ENCODE results near the gene TRIM63.
A peak's percentile ranks its signal among the peaks of the same experiment; 100 is the strongest.

TRIM63 gene

GRCh38 chr1:26019641-26020315, 47.7 kb downstream of the TRIM63 start:
- DNase-seq, result no peak

- no peak for DNase-seq
Observed at GRCh38 chr1:26017606-26018005, 49.8 kb downstream of the TRIM63 start.

DNA sequence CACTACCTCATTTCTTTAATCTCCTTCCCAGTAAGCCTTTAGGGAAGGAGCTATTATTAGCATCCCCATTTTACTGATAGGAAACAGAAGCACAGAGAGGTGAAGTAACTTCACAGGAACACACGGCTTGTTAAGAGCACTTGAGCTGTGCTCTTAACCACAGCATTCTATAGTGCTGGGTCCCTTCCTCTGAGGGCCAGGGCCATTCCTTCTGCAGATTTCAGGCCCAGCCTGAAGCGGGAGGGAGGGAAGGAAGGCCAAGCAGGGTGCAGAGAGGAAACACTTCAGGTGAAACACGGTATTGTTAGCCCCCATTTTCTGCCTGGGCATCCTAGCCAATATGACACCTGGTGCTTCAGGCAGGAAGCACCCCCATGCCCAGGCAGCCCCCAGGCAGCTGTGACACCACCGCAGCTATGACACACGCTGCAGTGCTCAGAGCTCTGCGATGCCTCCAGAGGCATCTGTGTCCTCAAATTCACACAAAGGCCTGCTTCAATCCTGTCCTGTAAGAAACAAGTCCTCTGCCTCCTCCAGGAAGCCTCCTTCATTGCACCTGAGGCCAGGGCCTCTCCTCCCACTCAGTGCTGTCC, 50.4 kb downstream of the TRIM63 start:
- DNase-seq, result peak in 2 of 56 donors; percentile 15 to 39

DNA sequence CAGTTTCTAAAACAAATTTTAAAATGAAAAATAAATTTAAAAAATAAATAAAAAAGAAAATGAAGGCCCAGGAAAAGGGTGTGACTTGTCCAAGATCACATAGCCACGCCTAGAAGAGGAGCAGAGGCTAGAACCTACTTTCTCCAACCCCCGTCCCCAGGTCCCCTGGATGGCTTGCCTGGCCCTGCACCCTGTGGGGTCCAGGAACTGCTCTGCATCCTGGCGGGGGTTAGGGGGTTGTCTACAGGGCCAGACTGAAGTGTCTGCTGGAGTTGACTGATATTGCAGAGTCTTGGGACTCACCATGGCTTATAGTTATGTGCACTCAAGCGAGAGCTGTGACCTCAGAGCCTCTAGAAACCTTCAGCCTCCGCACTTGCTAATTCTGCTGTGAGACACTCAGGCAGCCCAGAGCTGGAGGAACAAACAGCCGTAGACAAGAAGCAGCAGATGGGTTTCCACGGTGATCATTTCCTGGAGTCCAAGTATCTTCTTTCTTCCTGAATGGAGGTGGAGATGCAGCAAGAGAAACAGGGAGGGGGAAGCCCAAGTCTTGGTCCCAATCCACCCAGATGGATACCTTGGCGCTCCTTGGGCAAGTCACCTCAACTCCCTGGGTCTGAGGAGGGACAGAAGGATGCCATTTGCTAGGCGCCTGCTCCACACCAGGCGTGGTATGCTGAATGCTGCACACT, 51.0 kb downstream of the TRIM63 start:
- peak in 26 of 56 donors; percentile 6 to 73 (median 36) for DNase-seq

GRCh38 chr1:26015358-26015757, 52.1 kb downstream of the TRIM63 start:
- DNase-seq, result no peak

GRCh38 chr1:26014179-26014578, 53.3 kb downstream of the TRIM63 start:
- no peak for DNase-seq

DNA sequence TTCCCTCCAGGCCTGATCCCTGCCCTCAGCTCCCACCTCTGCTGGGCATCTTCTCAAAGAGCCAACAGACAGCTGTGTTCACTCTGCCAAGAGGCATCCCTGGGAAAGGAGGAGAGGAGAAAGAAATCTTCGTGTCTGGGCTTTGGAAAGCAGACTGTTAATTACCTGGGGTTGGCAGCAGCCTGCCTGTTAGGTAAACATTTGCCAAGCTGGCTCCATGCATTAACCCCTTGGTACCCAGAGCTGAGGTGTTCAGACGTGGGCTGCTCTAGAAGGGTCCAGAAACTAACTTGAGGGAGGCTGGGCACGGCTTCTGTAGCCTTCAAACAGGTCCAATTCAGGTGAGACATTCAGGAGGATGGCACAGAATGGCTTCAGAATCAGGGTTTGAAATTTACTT, 54.6 kb downstream of the TRIM63 start:
- no peak for DNase-seq

GRCh38 chr1:26010825-26011224, 56.6 kb downstream of the TRIM63 start:
- no peak for DNase-seq

DNA sequence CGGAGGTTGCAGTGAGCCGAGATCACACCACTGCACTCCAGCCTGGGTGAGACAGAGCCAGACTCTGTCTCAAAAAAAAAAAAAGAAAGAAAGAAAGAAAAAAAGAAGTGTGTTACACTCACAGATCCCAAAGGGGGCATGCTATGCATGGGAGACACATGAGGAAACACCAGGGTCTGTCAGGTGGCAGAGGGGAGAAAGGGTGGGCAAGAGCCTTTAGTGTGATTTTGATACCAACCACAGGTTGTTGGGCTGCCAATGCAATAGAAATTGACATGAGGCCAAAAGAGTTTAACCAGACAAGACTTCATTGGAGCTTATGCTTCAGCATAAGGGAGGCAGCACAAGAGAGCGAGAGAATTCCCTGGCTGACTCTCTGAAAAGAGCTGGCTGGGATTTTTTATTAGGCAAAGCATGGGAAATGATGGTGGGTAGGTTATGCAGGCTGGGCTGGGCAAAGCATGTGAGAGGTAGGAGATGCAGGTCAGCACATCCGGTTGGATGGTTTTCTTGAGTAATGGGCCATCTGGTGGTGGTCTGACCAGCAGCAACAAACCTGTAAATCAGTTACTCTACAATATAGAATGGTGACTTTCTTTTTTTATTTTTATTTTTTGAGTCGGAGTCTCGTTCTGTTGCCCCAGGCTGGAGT, 57.5 kb downstream of the TRIM63 start:
- DNase-seq, result no peak

DNA sequence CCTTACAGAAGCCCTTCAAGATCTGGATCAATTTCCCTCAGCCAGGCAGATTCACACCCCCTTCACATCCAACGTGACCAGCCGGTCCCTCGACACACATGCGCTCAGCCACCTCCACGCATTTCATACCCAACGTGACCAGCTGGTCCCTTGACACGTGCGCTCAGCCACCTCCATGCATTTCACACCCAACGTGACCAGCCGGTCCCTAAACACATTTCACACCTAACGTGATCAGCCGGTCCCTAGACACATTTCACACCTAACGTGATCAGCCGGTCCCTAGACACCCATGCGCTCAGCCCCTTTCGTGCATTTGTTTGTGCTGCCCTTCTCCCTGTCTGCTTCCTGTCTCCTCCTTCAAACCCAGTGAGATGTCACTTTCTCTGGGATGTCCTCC, 60.7 kb downstream of the TRIM63 start:
- no peak for DNase-seq

DNA sequence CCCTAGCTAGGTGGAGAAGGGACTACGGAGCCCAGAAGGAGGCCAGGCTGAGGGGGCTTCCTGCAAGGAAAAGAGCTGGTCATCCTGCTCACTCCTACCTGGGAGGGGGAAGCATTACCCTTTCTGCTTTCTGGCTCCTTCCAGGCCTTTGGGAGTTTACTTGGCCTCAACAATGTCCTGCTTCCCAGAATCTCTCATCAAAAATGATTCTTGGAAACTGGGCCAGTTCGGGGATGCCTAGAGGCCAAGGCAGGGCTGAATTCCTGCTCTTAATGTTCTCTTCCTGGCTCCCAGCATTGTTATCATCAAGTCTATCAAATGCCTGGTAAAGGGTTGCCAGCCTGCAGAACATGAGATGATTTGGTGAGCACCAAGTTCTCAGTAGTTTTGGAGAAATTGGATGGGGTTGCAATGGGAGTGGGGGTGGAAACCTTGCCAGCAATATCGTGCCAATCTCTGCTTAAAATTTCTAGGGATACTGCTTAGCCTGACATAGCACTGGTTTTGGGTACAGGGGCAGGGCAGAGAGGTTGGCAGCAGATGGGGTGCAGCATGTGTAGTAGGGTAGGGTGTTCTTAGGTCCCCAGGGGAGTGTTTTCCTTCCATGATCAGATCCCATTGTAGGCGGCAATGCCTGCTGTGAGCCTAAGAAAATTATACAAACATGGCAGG, 61.9 kb downstream of the TRIM63 start:
- DNase-seq, result no peak

- DNase-seq, result no peak
Observed at GRCh38 chr1:26003756-26004155, 63.7 kb downstream of the TRIM63 start.

- no peak for DNase-seq
Observed at GRCh38 chr1:26003262-26003661, 64.2 kb downstream of the TRIM63 start.

Measured in nucleus accumbens (tissue), 56 donors.